T-helper 9 cell (primary cell): Measurements from ENCODE around the gene CALM3.

Experiments
- DNase-seq: peaks from one replicate; pipeline ENCODE4 v3.0.0-alpha.2; 2020

The CALM3 gene

DNA sequence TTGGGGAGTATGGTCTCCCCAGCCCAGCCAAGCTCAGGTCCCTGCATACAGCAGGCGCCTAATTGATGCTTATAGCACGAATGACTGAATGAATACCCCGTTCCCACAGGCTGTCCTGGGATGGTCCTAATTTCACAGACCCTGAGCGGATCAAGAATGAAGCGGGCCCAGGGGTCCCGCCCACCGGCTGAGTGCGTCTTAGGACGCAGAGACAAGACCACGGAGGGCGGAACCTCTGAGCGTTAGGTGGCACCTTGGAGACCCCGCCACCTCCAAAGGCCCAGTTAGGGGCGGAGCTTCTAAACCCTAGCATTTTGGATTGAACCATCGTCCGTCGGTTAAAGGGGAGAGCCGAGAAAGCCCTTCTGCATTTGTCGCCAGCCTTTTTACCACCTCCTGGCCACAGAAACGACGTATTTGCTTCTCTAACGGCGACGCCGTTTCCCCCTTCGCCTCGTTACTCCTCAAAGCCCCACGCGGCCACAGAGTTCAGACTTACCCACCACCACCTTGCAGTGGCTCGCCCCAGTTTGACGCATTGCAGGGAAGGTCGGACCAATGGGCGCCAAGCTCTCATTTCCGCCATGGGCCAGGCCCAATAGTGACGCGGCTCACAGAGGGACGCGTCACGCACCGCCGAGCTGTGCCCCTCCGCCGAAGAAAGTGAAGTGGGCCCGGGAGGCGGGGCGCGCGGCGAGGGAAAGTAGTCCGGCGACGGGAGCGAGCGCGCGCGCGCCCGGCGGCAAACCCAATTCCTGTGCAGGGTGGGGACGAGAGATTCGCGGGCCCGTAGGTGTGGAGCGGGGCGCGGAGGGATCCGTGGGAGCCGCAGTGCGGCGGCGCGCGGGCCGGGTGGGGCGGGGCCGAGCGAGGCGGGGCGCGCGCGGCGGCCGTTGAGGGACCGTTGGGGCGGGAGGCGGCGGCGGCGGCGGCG lies 479 bp upstream of the CALM3 start:
- DNase-seq, result peak; percentile 96

DNA sequence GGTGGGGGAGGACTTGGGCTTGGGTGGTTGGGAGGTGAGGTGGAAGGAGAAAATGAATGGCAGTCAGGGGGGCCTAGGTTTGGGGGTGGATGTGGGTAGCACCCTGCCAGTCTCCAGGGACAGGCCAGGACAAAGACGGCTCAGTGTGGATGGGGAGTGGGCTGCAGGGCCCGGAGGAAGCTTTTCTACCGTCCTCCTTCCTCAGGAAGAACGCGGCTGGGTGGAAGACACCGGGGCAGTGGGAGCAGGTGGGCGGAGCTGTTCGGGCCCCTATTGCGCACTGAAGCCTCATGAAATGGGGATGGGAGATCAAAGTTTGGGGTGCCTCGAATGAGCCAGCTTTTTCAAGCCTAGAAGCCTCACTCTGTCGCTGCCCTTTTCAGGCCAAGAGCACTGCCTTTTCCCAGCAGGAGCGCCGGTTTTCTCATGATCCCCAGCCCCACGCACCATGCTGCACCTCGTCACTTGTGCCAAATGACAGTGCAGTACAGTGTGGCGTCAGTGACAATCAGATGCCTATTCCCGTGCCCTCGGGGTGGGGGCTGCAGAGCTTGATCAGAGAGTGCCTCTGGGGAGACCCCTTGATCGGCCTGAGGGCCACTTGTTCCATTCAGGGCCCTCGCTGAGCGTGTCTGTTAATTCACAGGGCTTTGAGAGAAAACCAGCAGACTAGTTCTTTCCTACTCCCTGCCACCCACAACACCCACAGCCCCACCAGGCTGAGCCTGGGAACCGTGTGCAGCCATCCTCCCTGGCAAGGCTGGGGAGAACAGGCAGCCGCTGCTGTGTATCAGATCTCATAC lies 1.5 kb downstream of the CALM3 start:
- DNase-seq, result no peak

DNA sequence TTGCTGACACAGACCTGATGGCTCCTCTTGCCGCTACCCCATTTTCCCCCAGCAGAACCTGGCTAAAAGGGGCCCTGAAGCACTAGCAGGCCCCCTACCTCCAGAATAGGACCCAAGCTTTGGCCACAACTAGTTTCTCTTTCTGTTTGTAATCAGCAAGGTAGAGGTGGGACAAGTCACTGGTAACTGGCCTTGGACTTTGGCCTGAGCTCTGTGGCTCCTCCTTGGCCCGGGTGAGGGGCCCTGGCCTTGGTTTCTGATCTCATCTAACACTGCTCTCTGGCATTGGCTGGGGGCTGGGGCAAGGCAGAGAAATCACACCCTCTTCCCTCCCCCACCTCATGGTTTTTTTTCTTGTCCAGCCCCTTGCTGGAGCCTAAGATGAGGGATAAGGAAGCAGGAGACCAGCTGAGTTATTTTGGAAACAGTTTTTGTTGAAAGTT lies 2.1 kb downstream of the CALM3 start:
- DNase-seq, result no peak

DNA sequence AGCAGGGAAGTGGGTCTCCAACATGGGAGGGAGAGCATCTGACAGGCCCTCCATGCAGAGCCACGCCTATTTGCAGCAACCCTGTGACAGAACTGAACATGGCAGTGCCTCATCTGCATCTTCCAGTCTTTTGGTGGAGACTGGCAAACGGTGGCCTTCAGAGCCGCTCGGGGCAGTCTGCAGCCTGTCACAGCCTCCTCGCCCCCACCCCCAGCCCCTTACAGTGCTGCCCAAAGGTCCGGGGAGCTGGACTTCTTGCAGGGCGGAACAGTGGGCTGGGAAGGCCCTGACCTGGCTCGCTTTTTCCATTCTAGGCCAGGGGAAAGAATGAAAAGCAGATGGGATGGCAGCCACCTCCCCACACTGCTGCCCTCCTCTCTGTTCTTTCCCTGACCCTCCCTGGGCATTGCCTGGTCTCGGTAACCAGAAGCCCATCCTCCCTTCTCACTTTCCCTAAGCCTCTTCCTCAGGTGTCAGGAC lies 2.7 kb downstream of the CALM3 start:
- no peak for DNase-seq

DNA sequence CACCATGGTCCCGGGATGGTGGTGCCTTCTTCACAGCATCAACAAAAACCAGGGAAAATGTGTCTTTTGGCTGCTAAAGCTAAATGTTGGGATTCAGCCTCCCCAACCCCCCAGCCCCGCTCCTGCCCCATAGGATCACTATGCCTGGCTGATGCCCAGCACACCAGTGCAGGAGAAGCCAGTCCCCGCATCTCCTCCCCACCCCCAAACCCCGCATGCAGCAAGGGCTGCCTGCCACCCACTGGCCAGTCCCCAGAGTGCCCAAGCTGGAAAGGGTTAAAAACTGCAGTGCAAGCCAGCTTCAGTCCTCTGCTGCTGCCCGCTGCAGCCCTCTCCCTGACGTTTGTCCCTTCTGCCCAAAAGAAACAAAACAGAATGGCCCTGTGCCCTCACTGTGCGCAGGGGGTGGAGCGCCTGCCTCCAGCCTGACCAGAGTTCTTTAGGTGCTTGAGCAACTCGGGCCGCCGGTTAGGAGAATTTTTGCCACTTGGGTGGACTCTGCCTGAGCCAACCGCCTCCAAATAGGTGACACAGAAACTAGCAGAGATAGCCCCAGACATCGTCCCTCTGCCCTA lies 3.7 kb downstream of the CALM3 start:
- DNase-seq, result no peak

DNA sequence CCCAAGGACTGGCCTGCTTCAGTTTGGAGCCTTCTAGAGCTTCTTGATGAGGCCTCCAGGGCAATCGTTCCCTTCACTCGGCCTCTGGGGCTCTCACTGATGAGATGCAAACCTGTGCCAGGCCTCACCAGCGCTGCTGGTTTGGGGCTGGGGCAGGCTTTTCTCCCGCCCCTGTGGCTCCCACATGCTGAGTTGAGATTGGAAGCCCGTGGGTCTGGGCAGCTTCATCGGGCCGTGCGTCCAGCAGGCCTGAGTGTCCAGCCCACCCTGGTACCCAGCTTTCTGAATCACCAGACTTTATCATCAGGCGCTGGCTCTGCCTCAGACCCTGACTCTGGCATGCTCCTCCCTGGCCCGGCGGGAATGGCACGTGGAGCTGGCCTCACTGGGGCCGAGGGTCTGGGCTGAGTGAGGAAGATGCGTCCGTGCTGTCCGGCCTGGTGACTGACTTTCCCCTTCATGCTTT lies 4.3 kb downstream of the CALM3 start:
- DNase-seq, result no peak

DNA sequence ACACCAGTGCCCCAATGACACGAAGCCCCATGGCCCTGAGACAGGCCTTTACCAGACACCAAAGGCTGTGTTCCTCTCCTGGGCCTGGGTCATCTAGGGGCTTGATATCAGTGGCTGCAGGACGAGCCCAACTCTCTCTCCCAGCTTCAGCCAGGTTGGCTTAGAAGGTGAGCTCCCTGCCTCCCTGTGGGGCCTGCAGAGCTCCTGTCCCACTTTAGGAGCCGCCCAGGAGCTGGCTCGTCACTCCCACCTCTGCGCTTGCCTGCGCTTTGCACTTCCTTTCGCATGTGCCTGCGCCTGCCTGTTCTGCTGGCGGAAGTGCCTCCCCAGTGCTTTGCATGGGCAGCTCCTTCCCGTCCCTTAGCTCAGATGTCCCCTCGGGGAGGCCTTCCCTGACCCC lies 4.9 kb downstream of the CALM3 start:
- DNase-seq, result no peak

DNA sequence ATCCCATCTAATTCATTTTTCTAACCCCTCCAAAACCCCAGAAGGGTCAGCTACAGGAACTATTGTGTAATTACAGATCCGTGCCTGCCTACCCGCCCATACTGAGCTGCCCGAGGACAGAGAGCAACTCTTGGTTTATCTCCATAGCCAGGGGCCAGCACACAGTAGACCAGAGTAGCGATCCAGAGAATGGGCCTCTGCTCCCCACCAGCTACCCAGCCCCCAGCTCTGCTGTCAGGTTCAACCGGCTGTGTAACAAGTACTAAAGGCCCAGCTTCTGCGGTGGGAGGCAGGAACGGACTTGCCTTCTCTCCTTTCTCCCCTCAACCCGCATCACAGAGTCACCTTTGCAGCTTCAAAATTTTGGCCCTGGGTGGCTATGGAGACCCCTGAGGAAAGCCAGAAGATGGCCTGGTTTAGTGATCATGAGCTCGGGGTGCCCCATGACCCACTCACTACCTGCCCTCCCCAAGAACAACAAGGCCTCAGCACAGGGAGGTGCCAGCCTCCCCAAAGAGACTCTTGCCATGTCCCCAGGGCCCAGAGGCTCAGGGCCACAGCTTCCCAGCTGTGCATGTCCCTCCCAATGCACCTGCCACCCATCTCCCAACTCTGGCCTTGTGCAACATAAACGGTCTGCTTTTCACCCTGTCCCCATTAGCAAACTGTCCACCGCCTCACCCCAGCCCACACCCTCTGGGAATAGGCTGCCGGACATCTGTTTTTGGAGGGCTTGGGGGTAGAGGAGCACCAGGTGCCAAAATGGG lies 5.7 kb downstream of the CALM3 start:
- DNase-seq, result no peak

DNA sequence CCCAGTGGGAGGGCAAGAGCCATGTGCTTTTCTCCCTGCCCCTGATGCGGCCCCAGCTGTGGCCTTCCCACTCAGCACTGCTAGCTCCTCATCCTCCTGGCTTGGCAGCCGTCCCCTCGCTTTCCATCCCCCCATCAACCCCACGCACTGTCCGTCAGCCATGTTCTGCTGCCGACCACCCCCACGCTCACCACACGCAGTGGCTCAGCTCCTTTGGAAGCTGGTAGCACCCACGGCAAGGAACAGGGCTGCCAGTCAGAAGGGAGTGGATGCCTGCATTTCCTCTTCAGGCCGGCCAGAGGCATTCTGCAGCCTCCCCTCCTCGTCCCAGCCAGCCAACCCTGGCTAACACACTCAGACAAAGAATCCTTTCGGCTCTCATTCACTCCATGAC lies 6.3 kb downstream of the CALM3 start:
- DNase-seq, result no peak

DNA sequence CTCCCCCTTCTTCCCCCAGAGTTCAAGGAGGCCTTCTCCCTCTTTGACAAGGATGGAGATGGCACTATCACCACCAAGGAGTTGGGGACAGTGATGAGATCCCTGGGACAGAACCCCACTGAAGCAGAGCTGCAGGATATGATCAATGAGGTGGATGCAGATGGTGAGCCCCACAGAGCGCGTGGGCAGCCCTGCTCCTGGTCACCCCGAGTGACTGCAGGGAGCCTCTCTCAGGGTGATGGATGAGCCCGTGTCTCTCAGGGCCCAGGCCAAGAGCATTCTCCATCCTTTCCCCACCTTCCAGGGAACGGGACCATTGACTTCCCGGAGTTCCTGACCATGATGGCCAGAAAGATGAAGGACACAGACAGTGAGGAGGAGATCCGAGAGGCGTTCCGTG lies 7.0 kb downstream of the CALM3 start:
- no peak for DNase-seq

DNA sequence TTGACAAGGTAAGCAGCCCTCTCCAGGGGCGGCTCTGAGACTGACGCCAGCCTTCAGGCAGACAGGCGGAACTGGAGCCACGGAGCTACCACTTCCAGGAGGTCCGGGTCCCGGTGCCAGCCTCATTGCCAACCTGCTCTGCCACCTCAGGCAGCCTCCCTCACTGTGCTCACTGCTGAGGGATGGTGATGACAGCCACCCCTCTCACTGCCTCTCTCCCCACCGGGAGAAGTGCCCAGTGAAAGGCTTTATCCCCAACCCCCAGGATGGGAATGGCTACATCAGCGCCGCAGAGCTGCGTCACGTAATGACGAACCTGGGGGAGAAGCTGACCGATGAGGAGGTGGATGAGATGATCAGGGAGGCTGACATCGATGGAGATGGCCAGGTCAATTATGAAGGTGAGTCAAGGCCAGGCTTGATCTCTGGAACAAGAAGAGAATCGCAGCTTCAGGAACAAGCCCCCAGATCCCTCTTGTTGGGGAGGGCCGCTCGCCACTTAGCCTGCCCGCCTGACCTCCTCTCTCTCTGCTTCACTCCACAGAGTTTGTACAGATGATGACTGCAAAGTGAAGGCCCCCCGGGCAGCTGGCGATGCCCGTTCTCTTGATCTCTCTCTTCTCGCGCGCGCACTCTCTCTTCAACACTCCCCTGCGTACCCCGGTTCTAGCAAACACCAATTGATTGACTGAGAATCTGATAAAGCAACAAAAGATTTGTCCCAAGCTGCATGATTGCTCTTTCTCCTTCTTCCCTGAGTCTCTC lies 7.6 kb downstream of the CALM3 start:
- DNase-seq, result no peak

DNA sequence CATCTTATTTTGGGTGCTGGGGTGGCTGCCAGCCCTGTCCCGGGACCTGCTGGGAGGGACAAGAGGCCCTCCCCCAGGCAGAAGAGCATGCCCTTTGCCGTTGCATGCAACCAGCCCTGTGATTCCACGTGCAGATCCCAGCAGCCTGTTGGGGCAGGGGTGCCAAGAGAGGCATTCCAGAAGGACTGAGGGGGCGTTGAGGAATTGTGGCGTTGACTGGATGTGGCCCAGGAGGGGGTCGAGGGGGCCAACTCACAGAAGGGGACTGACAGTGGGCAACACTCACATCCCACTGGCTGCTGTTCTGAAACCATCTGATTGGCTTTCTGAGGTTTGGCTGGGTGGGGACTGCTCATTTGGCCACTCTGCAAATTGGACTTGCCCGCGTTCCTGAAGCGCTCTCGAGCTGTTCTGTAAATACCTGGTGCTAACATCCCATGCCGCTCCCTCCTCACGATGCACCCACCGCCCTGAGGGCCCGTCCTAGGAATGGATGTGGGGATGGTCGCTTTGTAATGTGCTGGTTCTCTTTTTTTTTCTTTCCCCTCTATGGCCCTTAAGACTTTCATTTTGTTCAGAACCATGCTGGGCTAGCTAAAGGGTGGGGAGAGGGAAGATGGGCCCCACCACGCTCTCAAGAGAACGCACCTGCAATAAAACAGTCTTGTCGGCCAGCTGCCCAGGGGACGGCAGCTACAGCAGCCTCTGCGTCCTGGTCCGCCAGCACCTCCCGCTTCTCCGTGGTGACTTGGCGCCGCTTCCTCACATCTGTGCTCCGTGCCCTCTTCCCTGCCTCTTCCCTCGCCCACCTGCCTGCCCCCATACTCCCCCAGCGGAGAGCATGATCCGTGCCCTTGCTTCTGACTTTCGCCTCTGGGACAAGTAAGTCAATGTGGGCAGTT lies 8.6 kb downstream of the CALM3 start:
- DNase-seq, result no peak

DNA sequence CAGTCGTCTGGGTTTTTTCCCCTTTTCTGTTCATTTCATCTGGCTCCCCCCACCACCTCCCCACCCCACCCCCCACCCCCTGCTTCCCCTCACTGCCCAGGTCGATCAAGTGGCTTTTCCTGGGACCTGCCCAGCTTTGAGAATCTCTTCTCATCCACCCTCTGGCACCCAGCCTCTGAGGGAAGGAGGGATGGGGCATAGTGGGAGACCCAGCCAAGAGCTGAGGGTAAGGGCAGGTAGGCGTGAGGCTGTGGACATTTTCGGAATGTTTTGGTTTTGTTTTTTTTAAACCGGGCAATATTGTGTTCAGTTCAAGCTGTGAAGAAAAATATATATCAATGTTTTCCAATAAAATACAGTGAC lies 9.3 kb downstream of the CALM3 start:
- DNase-seq, result no peak

DNA sequence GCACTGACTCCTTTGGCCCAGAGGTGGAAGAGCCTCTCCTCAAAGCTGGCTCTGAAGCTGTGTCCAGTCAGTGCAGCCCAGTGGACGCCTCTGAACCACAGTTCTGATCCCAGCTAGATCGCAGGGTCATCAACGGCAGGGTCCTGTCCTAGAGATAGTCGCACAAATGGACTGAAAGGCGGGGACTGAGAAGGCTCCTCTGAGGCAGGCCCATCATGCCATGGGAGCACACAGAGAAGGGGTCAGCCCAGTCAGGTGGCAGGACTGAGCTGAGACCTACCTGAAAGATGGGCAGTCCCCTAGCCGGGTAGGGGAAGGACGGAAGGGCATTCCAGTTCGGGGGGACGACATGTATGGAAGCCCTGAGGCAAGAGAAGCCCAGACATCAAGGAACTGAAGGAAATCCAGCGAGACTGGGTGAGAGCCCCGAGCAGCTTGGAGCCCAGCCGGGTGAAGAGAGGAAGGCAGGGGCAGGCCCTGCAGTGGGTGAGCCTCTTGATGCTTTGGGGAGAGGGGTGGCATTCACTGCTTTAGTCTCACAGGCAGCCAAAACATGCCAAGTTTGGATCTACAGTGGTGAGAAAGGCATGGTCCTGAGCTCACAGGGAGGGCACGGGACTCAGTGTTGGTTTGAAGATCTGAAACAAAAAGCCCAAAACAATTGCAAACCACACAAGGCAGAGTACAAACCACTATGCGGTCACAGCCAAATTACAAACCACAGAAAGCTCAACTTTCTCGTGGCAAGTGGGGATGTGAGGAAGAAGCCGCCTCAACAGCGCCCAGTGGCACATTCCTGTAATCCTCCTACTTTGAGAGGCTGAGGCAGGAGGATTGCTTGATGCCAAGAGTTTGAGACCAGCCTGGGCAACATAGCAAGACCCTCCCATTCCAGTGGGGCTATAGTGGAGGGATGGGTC lies 10.0 kb downstream of the CALM3 start:
- no peak for DNase-seq

DNA sequence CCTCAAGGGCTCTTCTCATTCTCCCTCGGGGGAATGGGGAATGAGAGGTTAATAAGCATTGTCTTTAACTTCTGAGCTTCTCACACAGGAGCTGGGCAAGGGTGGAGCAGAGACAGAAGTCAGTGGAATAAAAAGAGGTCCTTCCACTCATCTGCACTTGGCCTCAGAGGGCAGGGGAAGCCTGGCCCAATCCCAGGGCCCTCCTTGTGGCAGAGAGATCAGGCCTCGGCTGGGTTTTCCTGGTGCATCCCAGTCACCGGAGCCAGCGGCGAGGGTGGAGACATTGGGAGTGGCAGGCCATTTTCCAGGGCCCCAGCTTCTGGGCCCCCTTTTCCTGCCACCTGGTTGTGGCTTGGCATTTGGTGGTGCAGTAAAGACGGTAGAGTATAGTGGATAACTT lies 10.6 kb downstream of the CALM3 start:
- DNase-seq, result no peak

DNA sequence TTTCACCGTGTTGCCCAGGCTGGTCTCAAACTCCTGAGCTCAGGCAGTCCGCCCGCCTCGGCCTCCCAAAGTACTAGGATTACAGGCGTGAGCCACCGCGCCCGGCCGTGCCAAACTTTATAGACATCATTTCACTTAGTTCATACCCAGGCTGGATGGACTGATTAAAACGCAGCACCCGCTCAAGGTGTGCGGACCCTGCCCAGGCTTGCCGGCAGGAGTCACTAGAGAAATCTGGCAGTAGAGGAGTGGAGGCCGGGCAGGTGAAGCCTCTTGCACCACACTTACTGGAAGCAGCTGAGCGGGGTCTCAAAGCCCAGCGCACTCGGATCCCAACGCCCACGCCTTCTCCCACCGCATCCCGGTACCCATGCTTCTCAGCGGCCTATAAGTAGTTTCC lies 12.4 kb downstream of the CALM3 start:
- no peak for DNase-seq

DNA sequence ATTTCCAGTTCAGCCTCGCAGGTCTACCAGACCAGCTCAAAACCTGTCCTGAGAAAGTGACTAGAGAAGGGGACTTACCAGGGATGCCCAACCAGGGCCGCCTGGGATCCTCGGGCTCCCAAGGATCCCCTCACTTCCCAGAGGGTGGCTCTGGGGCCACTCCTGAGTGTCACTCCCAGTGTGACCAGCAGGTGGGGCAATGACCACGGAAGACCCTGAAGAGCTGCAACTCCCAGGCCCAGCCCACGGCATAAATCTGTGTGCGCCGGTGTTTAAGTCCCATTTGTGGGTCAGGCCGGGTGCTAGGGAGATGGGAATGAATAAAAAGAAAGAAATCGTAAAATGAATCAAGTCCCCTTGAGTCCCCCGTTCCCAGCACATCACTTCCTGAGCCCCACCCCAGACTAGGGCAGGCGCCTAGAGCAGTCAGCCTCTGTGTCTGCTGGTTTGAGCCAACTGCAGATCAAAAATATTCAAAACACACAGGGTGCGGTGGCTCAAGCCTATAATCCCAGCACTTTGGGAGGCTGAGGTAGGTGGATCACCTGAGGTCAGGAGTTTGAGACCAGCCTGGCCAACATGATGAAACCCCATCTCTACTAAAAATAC lies 13.1 kb downstream of the CALM3 start:
- peak; percentile 81 for DNase-seq

DNA sequence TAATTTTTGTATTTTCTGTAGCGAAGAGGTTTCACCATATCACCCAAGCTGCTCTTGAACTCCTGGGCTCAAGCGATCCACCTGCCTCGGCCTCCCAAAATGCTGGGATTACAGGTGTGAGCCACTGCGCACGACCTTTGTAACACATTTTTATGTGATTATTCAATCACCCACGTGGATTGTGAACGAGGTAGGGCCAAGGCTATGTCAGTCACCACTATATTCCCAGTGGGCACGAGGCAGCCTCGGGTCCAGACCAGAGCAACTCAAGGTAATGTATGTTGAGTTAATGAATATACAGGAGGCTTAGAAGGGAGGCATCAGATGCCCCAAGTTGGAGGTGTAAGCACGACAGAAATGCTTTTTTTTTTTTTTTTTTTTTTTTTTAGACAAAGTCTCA lies 14.8 kb downstream of the CALM3 start:
- no peak for DNase-seq
